NCI-H2171 treated with DMSO at 0.1 percent for 48 hours (cell line): ENCODE data around the gene SMCHD1.
"Not testable (repeated sequence)": the region's sequence is repeated elsewhere in the genome, so short reads cannot be mapped to it uniquely, and the experiment has no call there.

Source experiments
- DNase-seq: peaks from one replicate; lab custom pipeline; 2025; lab: John Stamatoyannopoulos, UW

The SMCHD1 gene

DNA sequence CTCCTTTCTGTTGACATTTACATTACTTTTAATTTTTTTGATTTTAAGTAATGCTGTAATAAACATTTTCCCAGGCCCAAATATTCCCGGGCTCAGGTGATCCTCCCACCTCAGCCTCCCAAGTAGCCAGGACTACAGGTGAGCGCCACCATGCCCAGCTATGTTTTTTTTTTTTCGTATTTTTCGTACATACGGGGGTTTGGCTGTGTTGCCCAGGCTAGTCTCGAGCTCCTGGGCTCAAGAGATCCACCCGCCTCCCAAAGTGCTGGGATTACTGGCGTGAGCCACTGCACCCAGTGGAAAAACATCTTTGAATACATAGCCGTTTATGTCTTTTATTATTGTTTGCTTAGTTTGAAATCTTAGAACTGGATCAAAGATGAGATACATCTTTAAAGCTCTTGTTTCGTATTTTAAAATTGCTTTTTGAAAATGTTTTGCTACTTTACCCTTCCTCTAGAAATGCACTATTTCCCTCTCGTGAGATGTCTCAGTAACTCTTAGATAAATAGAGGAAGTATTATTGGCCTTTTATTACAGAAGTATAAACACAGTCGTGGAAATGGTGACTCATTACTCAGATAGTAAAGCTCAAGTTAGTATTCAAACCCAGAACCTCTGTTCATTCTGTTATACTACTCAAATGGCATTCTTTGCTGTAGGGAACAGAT lies 2.4 kb downstream of the SMCHD1 start:
- DNase-seq, result no peak

DNA sequence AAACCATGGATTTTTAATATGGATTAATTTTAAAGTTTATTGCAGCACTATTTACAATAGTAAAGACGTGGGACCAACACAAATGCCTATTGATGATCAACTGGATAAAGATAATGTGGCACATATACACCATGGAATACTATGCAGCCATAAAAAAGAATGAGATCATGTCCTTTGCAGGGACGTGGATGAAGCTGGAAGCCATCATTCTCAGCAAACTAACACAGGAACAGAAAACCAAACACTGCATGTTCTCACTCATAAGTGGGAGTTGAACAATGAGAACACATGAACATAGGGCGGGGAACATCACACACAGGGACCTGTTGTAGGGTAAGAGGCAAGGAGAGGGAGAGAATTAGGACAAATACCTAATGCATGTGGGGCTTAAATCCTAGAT lies 5.3 kb downstream of the SMCHD1 start:
- DNase-seq, result not testable (repeated sequence)

- DNase-seq, result not testable (repeated sequence)
Measured at GRCh38 chr18:2662288-2662687, 6.8 kb downstream of the SMCHD1 start.

DNA sequence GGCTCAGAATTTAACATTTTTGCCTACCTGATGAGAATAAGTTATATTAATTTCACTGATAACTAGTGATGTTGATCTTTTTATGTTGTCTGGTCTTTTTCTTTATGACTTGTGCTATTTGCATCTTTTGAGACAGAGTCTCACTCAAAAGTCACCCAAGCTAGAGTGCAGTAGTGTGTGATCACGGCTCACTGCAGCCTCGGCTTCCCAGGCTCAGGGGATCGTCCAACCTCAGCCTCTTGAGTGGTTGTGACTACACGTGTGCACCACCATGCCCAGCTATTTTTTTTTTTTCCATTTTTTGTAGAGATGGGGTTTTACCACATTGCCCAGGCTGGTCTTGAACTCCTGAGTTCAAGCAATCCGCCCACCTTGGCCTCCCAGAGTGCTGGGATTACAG lies 7.5 kb downstream of the SMCHD1 start:
- no peak for DNase-seq

- DNase-seq, result no peak
Measured at GRCh38 chr18:2672410-2672809, 16.9 kb downstream of the SMCHD1 start.

GRCh38 chr18:2672872-2673271 lies 17.3 kb downstream of the SMCHD1 start:
- DNase-seq, result no peak

GRCh38 chr18:2678933-2679332 lies 23.4 kb downstream of the SMCHD1 start:
- DNase-seq, result not testable (repeated sequence)

GRCh38 chr18:2680216-2680792 lies 24.8 kb downstream of the SMCHD1 start:
- no peak for DNase-seq

- DNase-seq, result no peak
Measured at GRCh38 chr18:2681993-2682603, 26.6 kb downstream of the SMCHD1 start.

DNA sequence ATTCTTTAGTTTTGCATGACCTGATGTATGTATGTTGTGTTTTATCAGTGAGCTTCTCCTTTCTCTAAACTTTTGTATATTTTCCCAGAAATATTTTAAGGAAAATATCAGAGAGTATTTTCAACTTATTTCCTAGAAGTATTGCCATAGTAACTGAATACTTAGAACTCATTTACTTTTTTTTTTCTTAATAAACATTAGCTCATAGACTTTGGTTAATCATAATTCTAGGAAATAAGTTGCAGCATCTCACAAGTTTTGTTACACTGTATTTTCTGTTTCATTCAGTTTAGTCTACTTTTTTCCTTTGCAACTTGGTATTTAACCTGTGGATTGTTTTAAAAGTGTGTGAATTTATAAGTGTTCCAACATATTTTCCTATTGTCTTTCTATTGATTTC lies 27.5 kb downstream of the SMCHD1 start:
- no peak for DNase-seq

DNA sequence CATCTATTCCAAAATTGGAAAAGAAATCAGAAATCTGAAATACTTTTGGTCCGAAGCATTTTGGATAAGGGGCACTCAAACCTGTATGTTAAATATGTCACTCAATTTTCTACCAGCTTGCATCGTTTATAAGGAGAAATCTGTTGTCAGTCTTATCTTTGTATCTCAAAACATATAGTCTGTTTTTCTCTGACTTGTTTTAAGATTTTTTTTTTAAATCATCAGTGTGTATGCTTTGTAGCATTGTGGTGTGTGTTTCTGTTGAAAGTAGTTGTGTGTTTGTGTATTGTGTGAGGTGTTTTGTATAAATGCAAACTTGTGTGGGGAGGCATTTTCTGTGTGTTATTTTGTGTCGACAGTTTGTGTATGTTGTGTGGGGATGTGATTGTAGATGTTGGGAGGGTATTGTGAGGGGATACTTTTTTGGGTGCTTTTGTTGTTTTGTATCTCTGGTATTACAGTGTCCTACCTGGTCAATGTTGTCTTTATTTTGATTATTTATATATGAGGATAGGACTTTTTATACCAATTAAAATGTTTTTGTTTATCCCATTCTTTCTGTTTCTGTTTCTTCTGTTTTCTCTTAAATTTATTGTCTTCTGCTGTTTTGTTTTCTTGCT lies 30.9 kb downstream of the SMCHD1 start:
- no peak for DNase-seq

- no peak for DNase-seq
Measured at GRCh38 chr18:2687390-2688001, 32.0 kb downstream of the SMCHD1 start.

GRCh38 chr18:2692508-2692907 lies 37.0 kb downstream of the SMCHD1 start:
- no peak for DNase-seq

GRCh38 chr18:2697184-2697583 lies 41.7 kb downstream of the SMCHD1 start:
- no peak for DNase-seq

DNA sequence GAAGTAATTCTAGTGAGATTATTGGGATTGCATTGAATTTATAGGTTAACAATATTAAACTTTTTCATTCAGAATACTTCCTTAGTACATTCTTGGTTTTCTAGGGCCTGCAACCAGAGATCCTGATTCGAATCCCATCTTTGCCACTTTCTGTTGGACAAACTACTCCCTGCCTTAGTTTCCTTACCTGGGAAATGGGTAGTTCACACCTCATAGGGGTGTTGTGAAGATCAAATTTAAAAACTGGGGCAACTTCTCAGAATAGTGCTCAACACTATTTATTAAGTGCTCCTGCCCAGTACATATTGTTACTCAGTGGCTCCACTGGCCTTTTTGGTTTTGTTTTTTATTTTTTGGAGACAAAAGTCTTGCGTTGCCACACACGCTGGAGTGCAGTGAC lies 43.5 kb downstream of the SMCHD1 start:
- DNase-seq, result no peak

DNA sequence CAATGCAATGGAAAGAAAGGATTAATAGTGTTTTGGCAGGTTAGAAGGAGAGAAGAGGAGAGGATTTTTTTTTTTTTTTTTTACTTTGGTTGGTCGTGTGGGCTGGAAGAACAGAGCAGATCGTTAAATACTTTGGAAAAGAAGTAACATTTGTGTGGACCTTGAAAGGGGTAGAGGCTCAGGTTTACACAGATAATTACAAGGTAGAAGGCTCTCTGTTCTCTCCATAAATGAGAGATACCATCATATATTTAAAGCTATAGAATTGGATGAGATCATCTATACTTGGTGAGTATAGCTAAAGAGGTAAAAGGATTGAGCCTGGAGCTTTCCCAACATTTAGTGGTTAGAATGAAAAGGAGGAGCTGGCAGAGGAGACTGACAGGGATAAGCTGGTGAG lies 49.0 kb downstream of the SMCHD1 start:
- DNase-seq, result no peak

- no peak for DNase-seq
Measured at GRCh38 chr18:2706903-2707302, 51.4 kb downstream of the SMCHD1 start.

DNA sequence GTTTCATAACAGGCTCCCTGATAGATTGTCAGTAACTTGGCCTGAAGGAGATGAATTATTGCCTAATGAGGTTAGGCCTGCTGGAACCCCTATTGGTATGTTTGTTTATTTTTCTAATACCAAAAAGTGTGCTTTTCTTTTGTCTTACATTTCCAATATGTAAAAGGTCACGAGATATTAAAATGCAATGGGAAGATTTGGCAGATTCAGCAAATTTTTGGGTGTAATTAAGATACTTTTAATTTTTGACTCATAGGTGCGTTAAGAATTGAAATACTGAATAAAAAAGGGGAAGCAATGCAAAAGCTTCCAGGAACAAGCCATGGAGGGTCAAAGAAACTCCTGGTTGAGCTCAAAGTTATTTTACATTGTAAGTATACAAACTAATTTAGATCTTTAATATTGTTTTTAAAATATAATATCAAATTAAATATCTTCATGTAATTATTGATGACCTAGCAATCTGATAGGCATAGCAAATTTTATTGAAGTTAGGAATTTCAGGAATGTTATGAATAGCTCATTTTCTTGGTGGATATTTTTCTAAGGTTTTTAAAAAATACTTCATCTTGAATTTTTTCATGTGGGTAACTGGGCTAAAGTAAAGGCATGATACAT lies 52.1 kb downstream of the SMCHD1 start:
- no peak for DNase-seq

DNA sequence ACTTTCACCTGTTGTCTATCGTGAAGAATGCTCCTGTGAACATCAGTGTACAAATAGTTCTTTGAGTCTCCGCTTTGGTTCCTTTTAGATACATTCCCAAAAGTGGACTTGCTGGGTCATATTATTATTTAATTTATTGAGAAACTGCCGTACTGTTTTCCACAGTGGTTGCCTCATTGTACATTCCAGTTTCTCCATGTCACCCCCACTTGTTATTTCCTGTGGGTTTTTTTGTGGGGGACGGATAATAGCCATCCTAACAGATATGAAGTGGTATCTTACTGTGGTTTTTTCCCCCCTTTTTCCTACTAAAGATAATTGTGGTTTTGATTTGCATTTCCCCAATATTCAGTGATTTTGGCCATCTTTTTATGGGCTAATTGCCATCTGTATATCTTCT lies 53.8 kb downstream of the SMCHD1 start:
- DNase-seq, result no peak

DNA sequence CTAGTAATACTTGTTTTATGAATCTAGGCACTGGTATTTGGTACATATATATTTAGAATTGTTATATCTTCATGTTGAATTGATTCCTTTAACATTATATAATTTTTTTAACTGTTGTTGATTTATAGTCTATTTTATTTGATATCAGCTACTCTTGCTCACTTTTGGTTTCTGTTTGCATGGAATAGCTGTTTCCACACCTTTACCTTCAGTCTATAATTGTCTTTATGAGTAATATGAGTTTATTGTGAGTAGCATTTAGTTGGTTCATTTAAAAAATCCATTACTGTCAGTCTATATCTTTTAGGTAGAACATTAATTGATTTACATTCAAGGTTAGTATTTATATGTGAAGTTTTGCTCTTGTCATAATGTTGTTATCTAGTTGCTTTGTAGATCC lies 58.6 kb downstream of the SMCHD1 start:
- DNase-seq, result no peak

GRCh38 chr18:2715990-2716389 lies 60.5 kb downstream of the SMCHD1 start:
- DNase-seq, result no peak
